T-helper 2 cell (primary cell): ENCODE measurements around the gene NRG3.

Source experiments
- DNase-seq, 5 experiments: peaks; one replicate each; pipeline versions ENCODE4 v3.0.0 to v3.0.0-alpha.2; 2012 to 2022

The NRG3 gene

GRCh38 chr10:81885491-81885890 lies 10.5 kb downstream of the NRG3 start:
- DNase-seq, result no peak

GRCh38 chr10:81886939-81887338 lies 11.9 kb downstream of the NRG3 start:
- DNase-seq, result no peak

GRCh38 chr10:81889181-81889769 lies 14.3 kb downstream of the NRG3 start:
- no peak for DNase-seq

- DNase-seq, result no peak
These were observed 19.6 kb downstream of the NRG3 start for GRCh38 chr10:81894616-81895015.

GRCh38 chr10:81898518-81898917 lies 23.5 kb downstream of the NRG3 start:
- no peak for DNase-seq

- no peak for DNase-seq
These were observed 26.0 kb downstream of the NRG3 start for GRCh38 chr10:81900989-81901388.

GRCh38 chr10:81903472-81903871 lies 28.5 kb downstream of the NRG3 start:
- DNase-seq, result no peak

- no peak for DNase-seq
These were observed 30.2 kb downstream of the NRG3 start for GRCh38 chr10:81905161-81905560.

- no peak for DNase-seq
These were observed 34.5 kb downstream of the NRG3 start for GRCh38 chr10:81909453-81909852.

- DNase-seq, result no peak
These were observed 36.3 kb downstream of the NRG3 start for GRCh38 chr10:81911328-81911727.

- DNase-seq, result no peak
These were observed 39.9 kb downstream of the NRG3 start for GRCh38 chr10:81914736-81915503.

- no peak for DNase-seq
These were observed 40.5 kb downstream of the NRG3 start for GRCh38 chr10:81915504-81915897.

- no peak for DNase-seq
These were observed 42.7 kb downstream of the NRG3 start for GRCh38 chr10:81917666-81918065.

- no peak for DNase-seq
These were observed 43.8 kb downstream of the NRG3 start for GRCh38 chr10:81918766-81919165.

- DNase-seq, result no peak
These were observed 45.3 kb downstream of the NRG3 start for GRCh38 chr10:81920213-81920829.

- no peak for DNase-seq
These were observed 53.1 kb downstream of the NRG3 start for GRCh38 chr10:81928119-81928518.

GRCh38 chr10:81943583-81943982 lies 68.6 kb downstream of the NRG3 start:
- DNase-seq, result no peak

GRCh38 chr10:81944609-81945008 lies 69.6 kb downstream of the NRG3 start:
- DNase-seq, result no peak

GRCh38 chr10:81949283-81949682 lies 74.3 kb downstream of the NRG3 start:
- no peak for DNase-seq

GRCh38 chr10:81950358-81950757 lies 75.4 kb downstream of the NRG3 start:
- DNase-seq, result no peak

- DNase-seq, result no peak
These were observed 78.4 kb downstream of the NRG3 start for GRCh38 chr10:81953420-81953819.

- DNase-seq, result no peak
These were observed 83.0 kb downstream of the NRG3 start for GRCh38 chr10:81957976-81958375.

GRCh38 chr10:81959016-81959415 lies 84.0 kb downstream of the NRG3 start:
- no peak for DNase-seq
